Eye (tissue), 1 donor: ENCODE results near the gene TNS3.
A peak's percentile ranks its signal among the peaks of the same experiment; 100 is the strongest.

Experiments
- DNase-seq: peaks from one replicate; pipeline ENCODE4 v3.0.0-alpha.2; 2015

TNS3 gene

GRCh38 chr7:47400741-47401206, 181.1 kb downstream of the TNS3 start:
- DNase-seq, result no peak

- no peak for DNase-seq
These were observed 181.9 kb downstream of the TNS3 start for GRCh38 chr7:47400001-47400400.

- DNase-seq, result no peak
These were observed 187.1 kb downstream of the TNS3 start for GRCh38 chr7:47394751-47395252.

- DNase-seq, result no peak
These were observed 187.7 kb downstream of the TNS3 start for GRCh38 chr7:47394216-47394615.

GRCh38 chr7:47393406-47393805, 188.5 kb downstream of the TNS3 start:
- no peak for DNase-seq

- DNase-seq, result peak; percentile 78
These were observed 189.6 kb downstream of the TNS3 start for GRCh38 chr7:47392241-47392759.

- DNase-seq, result no peak
These were observed 190.2 kb downstream of the TNS3 start for GRCh38 chr7:47391726-47392125.

GRCh38 chr7:47390914-47391313, 191.0 kb downstream of the TNS3 start:
- no peak for DNase-seq

GRCh38 chr7:47389923-47390630, 191.8 kb downstream of the TNS3 start:
- no peak for DNase-seq

GRCh38 chr7:47389171-47389922, 192.6 kb downstream of the TNS3 start:
- DNase-seq, result no peak

GRCh38 chr7:47387506-47387905, 194.4 kb downstream of the TNS3 start:
- no peak for DNase-seq

- no peak for DNase-seq
These were observed 195.6 kb downstream of the TNS3 start for GRCh38 chr7:47386273-47386835.

- no peak for DNase-seq
These were observed 196.3 kb downstream of the TNS3 start for GRCh38 chr7:47385536-47386125.

- DNase-seq, result no peak
These were observed 197.0 kb downstream of the TNS3 start for GRCh38 chr7:47384755-47385535.

- no peak for DNase-seq
These were observed 198.0 kb downstream of the TNS3 start for GRCh38 chr7:47383696-47384445.

- peak; percentile 49 for DNase-seq
These were observed 198.8 kb downstream of the TNS3 start for GRCh38 chr7:47383072-47383471.

- DNase-seq, result no peak
These were observed 199.7 kb downstream of the TNS3 start for GRCh38 chr7:47382200-47382599.

GRCh38 chr7:47381134-47381495, 200.8 kb downstream of the TNS3 start:
- DNase-seq, result peak; percentile 72

GRCh38 chr7:47380325-47381133, 201.4 kb downstream of the TNS3 start:
- DNase-seq, result peak; percentile 52

GRCh38 chr7:47379629-47380324, 202.1 kb downstream of the TNS3 start:
- peak; percentile 68 for DNase-seq
